Stimulated activated CD8-positive, alpha-beta memory T cell treated with anti-CD3 and anti-CD28 coated beads, Interleukin-12 subunit alpha, Interleukin-12 subunit beta, amount 100 ng/mL, for 24 hours (primary cell): ENCODE results near the gene BHLHE40.
"Not testable (repeated sequence)": the region's sequence is repeated elsewhere in the genome, so short reads cannot be mapped to it uniquely, and the experiment has no call there.

Experiments used
- DNase-seq: peaks from one replicate; pipeline ENCODE4 v3.0.0-alpha.2; 2020; ENCODE audit errors: extremely low read depth

BHLHE40 gene

GRCh38 chr3:4961865-4962264, 17.4 kb upstream of the BHLHE40 start:
- DNase-seq: not testable (repeated sequence)

- DNase-seq: no peak
Observed at GRCh38 chr3:4963669-4964570, 15.3 kb upstream of the BHLHE40 start.

GRCh38 chr3:4966006-4966405, 13.2 kb upstream of the BHLHE40 start:
- DNase-seq: not testable (repeated sequence)

GRCh38 chr3:4967683-4968082, 11.6 kb upstream of the BHLHE40 start:
- not testable (repeated sequence) for DNase-seq

GRCh38 chr3:4971437-4971836, 7.8 kb upstream of the BHLHE40 start:
- not testable (repeated sequence) for DNase-seq

GRCh38 chr3:4971838-4972237, 7.4 kb upstream of the BHLHE40 start:
- no peak for DNase-seq

- DNase-seq: no peak
Observed at GRCh38 chr3:4972652-4973643, 6.3 kb upstream of the BHLHE40 start.

GRCh38 chr3:4974154-4974553, 5.1 kb upstream of the BHLHE40 start:
- DNase-seq: no peak

GRCh38 chr3:4976109-4976508, 3.1 kb upstream of the BHLHE40 start:
- DNase-seq: no peak

- DNase-seq: peak; percentile 30
Observed at GRCh38 chr3:4977001-4977852, 2.0 kb upstream of the BHLHE40 start.

GRCh38 chr3:4977853-4978203, 1.4 kb upstream of the BHLHE40 start:
- DNase-seq: no peak

GRCh38 chr3:4978204-4978965, 852 bp upstream of the BHLHE40 start:
- peak; percentile 86 for DNase-seq

GRCh38 chr3:4978966-4979427, 240 bp upstream of the BHLHE40 start:
- DNase-seq: no peak

- DNase-seq: peak; percentile 73
Observed at GRCh38 chr3:4980229-4981203, 1.3 kb downstream of the BHLHE40 start.

GRCh38 chr3:4981294-4981664, 2.0 kb downstream of the BHLHE40 start:
- DNase-seq: no peak

- DNase-seq: no peak
Observed at GRCh38 chr3:4981665-4982494, 2.6 kb downstream of the BHLHE40 start.

- no peak for DNase-seq
Observed at GRCh38 chr3:4982773-4983738, 3.8 kb downstream of the BHLHE40 start.
